Immature natural killer cell (primary cell): ENCODE results near the gene ZNF511. TPM values are rescaled to one million over a fixed set of nuclear protein-coding genes. Genes with fewer than 3 reads are reported as not detected.

Experiments used
- DNase-seq, 3 donors: peaks; one replicate each; pipeline ENCODE4 v3.0.0; 2022; ENCODE audit warnings: mixed read lengths in 1 of 3
- H3K27ac Mint-ChIP-seq, 6 donors: one replicate each; pipeline ENCODE4 v1.8.0; 2020; ENCODE audit warnings: mixed read lengths in 6 of 6, mild to moderate bottlenecking in 5 of 6, inconsistent platforms in 4 of 6, moderate library complexity in 3 of 6
- H3K27me3 Mint-ChIP-seq, 3 donors: one replicate each; pipeline ENCODE4 v1.8.0; 2020 to 2021; ENCODE audit warnings: low read depth in 3 of 3, mild to moderate bottlenecking in 3 of 3, mixed read lengths in 3 of 3, moderate library complexity in 3 of 3, inconsistent platforms in 1 of 3
- H3K36me3 Mint-ChIP-seq, 3 donors: one replicate each; pipeline ENCODE4 v1.8.0; 2020; ENCODE audit warnings: mixed read lengths in 3 of 3, inconsistent platforms in 2 of 3, mild to moderate bottlenecking in 2 of 3
- H3K4me1 Mint-ChIP-seq, 2 donors: one replicate each; pipeline ENCODE4 v1.8.0; 2020; ENCODE audit warnings: inconsistent platforms in 2 of 2, mild to moderate bottlenecking in 2 of 2, mixed read lengths in 2 of 2, moderate library complexity in 1 of 2
- H3K4me3 Mint-ChIP-seq, 5 donors: one replicate each; pipeline ENCODE4 v1.8.0; 2020; ENCODE audit warnings: mild to moderate bottlenecking in 5 of 5, mixed read lengths in 5 of 5, inconsistent platforms in 3 of 5, moderate library complexity in 3 of 5
- H3K9me3 Mint-ChIP-seq, 6 donors: one replicate each; pipeline ENCODE4 v1.8.0; 2020; ENCODE audit warnings: mild to moderate bottlenecking in 6 of 6, mixed read lengths in 6 of 6, inconsistent platforms in 4 of 6, moderate library complexity in 3 of 6
- polyA plus RNA-seq, 3 donors: library from polyadenylated mRNA; unstranded; fragments of 300-500 nt; fragmentation: Illumina TruSeq; gene quantifications; one replicate each; pipeline ENCODE4 v1.2.3, GENCODE V29; 2021

Gene ZNF511
- polyA plus RNA-seq, 3 donors from 2014 or later, result 73.2 to 90.2 (median 88.0) TPM

GRCh38 chr10:133328358-133329343, 19.9 kb downstream of the ZNF511 start:
- Mint-ChIP-seq H3K9me3 (no peaks in the 10 kb centered on the region), H3K4me1 (peaks cover 0 to 5% of the 10 kb centered on the region in 2 donors), H3K27ac (no peak overlapping the region), H3K4me3 (no peak overlapping the region), H3K36me3 (no peaks in the 10 kb centered on the region), H3K27me3 (peaks cover 14 to 20% (median 15%) of the 10 kb centered on the region in 3 donors)
- DNase-seq, result no peak

- peak overlapping the region in 2 of 5 donors; percentile 26 to 48 for H3K4me3 Mint-ChIP-seq
- H3K27me3 Mint-ChIP-seq, result peaks cover 15 to 20% (median 15%) of the 10 kb centered on the region in 3 donors
- no peaks in the 10 kb centered on the region for H3K9me3 Mint-ChIP-seq
- H3K27ac Mint-ChIP-seq, result no peak overlapping the region
- H3K4me1 Mint-ChIP-seq, result peaks cover 0 to 4% of the 10 kb centered on the region in 2 donors
- peak; percentile 78 to 81 (median 80) for DNase-seq
- no peaks in the 10 kb centered on the region for H3K36me3 Mint-ChIP-seq
Measured at GRCh38 chr10:133329491-133330202, 20.9 kb downstream of the ZNF511 start.

GRCh38 chr10:133332936-133333699, 24.4 kb downstream of the ZNF511 start:
- H3K27me3 Mint-ChIP-seq, result peaks cover 13 to 18% (median 17%) of the 10 kb centered on the region in 3 donors
- no peak overlapping the region for H3K4me3 Mint-ChIP-seq
- DNase-seq, result no peak
- H3K36me3 Mint-ChIP-seq, result no peaks in the 10 kb centered on the region
- H3K27ac Mint-ChIP-seq, result peak overlapping the region in 2 of 6 donors; percentile 4 to 54
- peaks cover 0 to 2% of the 10 kb centered on the region in 2 donors for H3K4me1 Mint-ChIP-seq
- no peaks in the 10 kb centered on the region for H3K9me3 Mint-ChIP-seq

GRCh38 chr10:133334503-133335245, 26.0 kb downstream of the ZNF511 start:
- H3K27ac Mint-ChIP-seq, result peak overlapping the region in 5 of 6 donors; percentile 62 to 87 (median 78)
- H3K4me3 Mint-ChIP-seq, result peak overlapping the region; percentile 56 to 82 (median 75)
- no peaks in the 10 kb centered on the region for H3K36me3 Mint-ChIP-seq
- DNase-seq, result no peak
- H3K9me3 Mint-ChIP-seq, result no peaks in the 10 kb centered on the region
- H3K27me3 Mint-ChIP-seq, result peaks cover 7 to 18% (median 10%) of the 10 kb centered on the region in 3 donors
- H3K4me1 Mint-ChIP-seq, result peaks cover 0 to 2% of the 10 kb centered on the region in 2 donors

- peak overlapping the region in 5 of 6 donors; percentile 62 to 78 (median 76) for H3K27ac Mint-ChIP-seq
- H3K4me1 Mint-ChIP-seq, result peaks cover 0 to 2% of the 10 kb centered on the region in 2 donors
- DNase-seq, result peak; percentile 79 to 83 (median 80)
- H3K4me3 Mint-ChIP-seq, result peak overlapping the region; percentile 61 to 73 (median 69)
- no peaks in the 10 kb centered on the region for H3K36me3 Mint-ChIP-seq
- H3K9me3 Mint-ChIP-seq, result no peaks in the 10 kb centered on the region
- peaks cover 4 to 17% (median 10%) of the 10 kb centered on the region in 3 donors for H3K27me3 Mint-ChIP-seq
Measured at GRCh38 chr10:133335246-133336117, 26.8 kb downstream of the ZNF511 start.

GRCh38 chr10:133336118-133336576, 27.4 kb downstream of the ZNF511 start:
- Mint-ChIP-seq H3K4me1 (peaks cover 0 to 2% of the 10 kb centered on the region in 2 donors), H3K4me3 (no peak overlapping the region)

GRCh38 chr10:133336577-133337369, 28.1 kb downstream of the ZNF511 start, which contains the start of gene CALY:
TSS of gene CALY (minus strand) at chr10:133336896. CDS start at chr10:133328989, 7,907 bp downstream.
- Mint-ChIP-seq H3K4me3 (peak within 1 kb of the TSS; percentile 61 to 73 (median 69)), H3K36me3 (no peaks in the 10 kb centered on the region), H3K9me3 (no peaks in the 10 kb centered on the region), H3K27me3 (peaks cover 3 to 18% (median 10%) of the 10 kb centered on the region in 3 donors), H3K27ac (peak within 1 kb of the TSS in 5 of 6 donors; percentile 62 to 91 (median 78)), H3K4me1 (peaks cover 0 to 2% of the 10 kb centered on the region in 2 donors)
- DNase-seq, result peak; percentile 88 to 89 (median 88)

More at GRCh38 chr10:133336118-133336576, 27.4 kb downstream of the ZNF511 start:
- H3K9me3 Mint-ChIP-seq, result no peaks in the 10 kb centered on the region
- no peaks in the 10 kb centered on the region for H3K36me3 Mint-ChIP-seq
- no peak for DNase-seq
- H3K27ac Mint-ChIP-seq, result no peak overlapping the region
- H3K27me3 Mint-ChIP-seq, result peaks cover 0 to 15% (median 10%) of the 10 kb centered on the region in 3 donors

GRCh38 chr10:133337370-133337725, 28.6 kb downstream of the ZNF511 start:
- no peak overlapping the region for H3K27ac Mint-ChIP-seq
- H3K36me3 Mint-ChIP-seq, result no peaks in the 10 kb centered on the region
- peaks cover 9 to 12% (median 12%) of the 10 kb centered on the region in 3 donors for H3K27me3 Mint-ChIP-seq
- DNase-seq, result no peak
- no peaks in the 10 kb centered on the region for H3K9me3 Mint-ChIP-seq
- no peak overlapping the region for H3K4me3 Mint-ChIP-seq
- peaks cover 0 to 2% of the 10 kb centered on the region in 2 donors for H3K4me1 Mint-ChIP-seq

GRCh38 chr10:133338080-133339071, 29.7 kb downstream of the ZNF511 start:
- Mint-ChIP-seq H3K9me3 (no peaks in the 10 kb centered on the region), H3K4me3 (no peak overlapping the region), H3K27me3 (peaks cover 8 to 13% (median 10%) of the 10 kb centered on the region in 3 donors), H3K27ac (no peak overlapping the region), H3K36me3 (no peaks in the 10 kb centered on the region), H3K4me1 (peaks cover 0 to 2% of the 10 kb centered on the region in 2 donors)
- DNase-seq, result no peak

- Mint-ChIP-seq H3K36me3 (no peaks in the 10 kb centered on the region), H3K27me3 (peaks cover 7 to 15% (median 11%) of the 10 kb centered on the region in 3 donors), H3K27ac (no peak overlapping the region), H3K9me3 (no peaks in the 10 kb centered on the region), H3K4me1 (peaks cover 0 to 2% of the 10 kb centered on the region in 2 donors), H3K4me3 (no peak overlapping the region)
- DNase-seq, result no peak
Measured at GRCh38 chr10:133339708-133340380, 31.1 kb downstream of the ZNF511 start.
